Measurements from ENCODE around the gene MLEC.

The MLEC gene

DNA sequence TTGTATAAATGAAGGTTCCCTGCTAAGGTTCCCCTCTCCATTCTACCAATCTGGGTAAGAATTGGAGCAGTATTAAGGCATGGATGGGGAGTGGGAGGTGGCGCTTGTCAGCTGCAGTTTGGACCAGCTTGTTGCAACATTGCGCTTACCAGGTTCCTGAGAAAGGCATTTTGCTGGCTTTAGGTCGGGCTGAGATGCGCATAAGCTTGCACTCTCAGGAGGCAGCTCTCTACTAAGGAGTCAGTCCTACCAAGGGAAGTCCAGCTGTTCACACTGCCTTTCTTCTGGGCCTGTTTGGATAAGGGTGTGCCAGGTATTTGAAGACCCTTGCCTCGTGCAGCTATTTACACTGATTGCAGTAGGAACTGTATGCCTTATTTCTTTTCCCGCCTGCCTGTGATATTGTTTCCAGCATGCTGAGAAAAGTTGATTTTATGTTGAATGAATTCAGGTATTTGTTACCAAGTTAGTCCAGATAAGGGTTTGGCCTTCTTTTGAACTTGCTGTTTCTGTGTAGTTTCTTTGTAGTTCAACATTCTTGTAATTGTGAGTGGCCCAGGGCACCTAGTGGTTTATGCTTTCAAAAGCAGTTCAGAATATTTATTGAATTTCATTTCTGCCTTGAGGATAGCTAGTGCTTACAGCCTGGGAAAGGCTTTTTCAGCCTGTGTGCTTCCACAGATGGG, 2.6 kb downstream of the MLEC start (continued):
- TF ChIP-seq, protein P1, sequence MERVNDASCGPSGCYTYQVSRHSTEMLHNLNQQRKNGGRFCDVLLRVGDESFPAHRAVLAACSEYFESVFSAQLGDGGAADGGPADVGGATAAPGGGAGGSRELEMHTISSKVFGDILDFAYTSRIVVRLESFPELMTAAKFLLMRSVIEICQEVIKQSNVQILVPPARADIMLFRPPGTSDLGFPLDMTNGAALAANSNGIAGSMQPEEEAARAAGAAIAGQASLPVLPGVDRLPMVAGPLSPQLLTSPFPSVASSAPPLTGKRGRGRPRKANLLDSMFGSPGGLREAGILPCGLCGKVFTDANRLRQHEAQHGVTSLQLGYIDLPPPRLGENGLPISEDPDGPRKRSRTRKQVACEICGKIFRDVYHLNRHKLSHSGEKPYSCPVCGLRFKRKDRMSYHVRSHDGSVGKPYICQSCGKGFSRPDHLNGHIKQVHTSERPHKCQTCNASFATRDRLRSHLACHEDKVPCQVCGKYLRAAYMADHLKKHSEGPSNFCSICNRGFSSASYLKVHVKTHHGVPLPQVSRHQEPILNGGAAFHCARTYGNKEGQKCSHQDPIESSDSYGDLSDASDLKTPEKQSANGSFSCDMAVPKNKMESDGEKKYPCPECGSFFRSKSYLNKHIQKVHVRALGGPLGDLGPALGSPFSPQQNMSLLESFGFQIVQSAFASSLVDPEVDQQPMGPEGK (CRISPR knock-in tag; IDR thresholded peaks at IDR 0.05; ENCODE audit: borderline replicate concordance), result no peak
- TF ChIP-seq ARNTL (CRISPR knock-in tag; IDR thresholded peaks at IDR 0.05; ENCODE audit: borderline replicate concordance, low read depth) (no peak), BACH2 (CRISPR knock-in tag; IDR thresholded peaks at IDR 0.05; ENCODE audit: borderline replicate concordance) (no peak), TCF4 (CRISPR knock-in tag; IDR thresholded peaks at IDR 0.05; ENCODE audit: borderline replicate concordance) (no peak)

DNA sequence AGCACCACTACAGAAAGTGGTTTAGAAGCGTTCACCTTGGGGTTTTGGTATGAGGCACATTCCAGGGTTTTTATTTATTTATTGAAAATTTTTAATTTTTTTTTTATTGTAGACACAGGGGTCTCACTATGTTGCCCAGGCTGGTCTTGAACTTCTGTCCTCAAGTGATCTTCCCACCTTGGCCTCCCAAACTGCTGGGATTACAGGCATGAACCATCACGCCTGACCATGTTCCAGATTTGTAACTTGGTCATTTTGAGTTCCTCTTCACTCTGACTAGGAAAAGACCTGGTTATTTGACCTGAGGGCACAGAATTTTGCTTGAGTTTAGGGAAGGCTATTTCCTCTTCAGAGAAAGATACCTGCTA, 3.1 kb downstream of the MLEC start:
- no peak for ATAC-seq
- TF ChIP-seq SNAI2 (CRISPR knock-in tag; IDR thresholded peaks at IDR 0.05) (no peak), ZNF70 (CRISPR knock-in tag; IDR thresholded peaks at IDR 0.05) (no peak), OSR1 (CRISPR knock-in tag; IDR thresholded peaks at IDR 0.05) (no peak), PPARA (CRISPR knock-in tag; IDR thresholded peaks at IDR 0.05; ENCODE audit: borderline replicate concordance) (no peak), ZFP30 (CRISPR knock-in tag; IDR thresholded peaks at IDR 0.05) (no peak), GLIS3 (CRISPR knock-in tag; IDR thresholded peaks at IDR 0.05) (no peak), TCF4 (CRISPR knock-in tag; IDR thresholded peaks at IDR 0.05; ENCODE audit: borderline replicate concordance) (no peak), ESRRG (CRISPR knock-in tag; IDR thresholded peaks at IDR 0.05) (no peak), TOX (CRISPR knock-in tag; IDR thresholded peaks at IDR 0.05; ENCODE audit: borderline replicate concordance) (no peak)
- TF ChIP-seq, protein P2, sequence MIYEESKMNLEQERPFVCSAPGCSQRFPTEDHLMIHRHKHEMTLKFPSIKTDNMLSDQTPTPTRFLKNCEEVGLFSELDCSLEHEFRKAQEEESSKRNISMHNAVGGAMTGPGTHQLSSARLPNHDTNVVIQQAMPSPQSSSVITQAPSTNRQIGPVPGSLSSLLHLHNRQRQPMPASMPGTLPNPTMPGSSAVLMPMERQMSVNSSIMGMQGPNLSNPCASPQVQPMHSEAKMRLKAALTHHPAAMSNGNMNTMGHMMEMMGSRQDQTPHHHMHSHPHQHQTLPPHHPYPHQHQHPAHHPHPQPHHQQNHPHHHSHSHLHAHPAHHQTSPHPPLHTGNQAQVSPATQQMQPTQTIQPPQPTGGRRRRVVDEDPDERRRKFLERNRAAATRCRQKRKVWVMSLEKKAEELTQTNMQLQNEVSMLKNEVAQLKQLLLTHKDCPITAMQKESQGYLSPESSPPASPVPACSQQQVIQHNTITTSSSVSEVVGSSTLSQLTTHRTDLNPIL (CRISPR knock-in tag; IDR thresholded peaks at IDR 0.05; ENCODE audit: low read depth), result no peak
- TF ChIP-seq, protein P3, sequence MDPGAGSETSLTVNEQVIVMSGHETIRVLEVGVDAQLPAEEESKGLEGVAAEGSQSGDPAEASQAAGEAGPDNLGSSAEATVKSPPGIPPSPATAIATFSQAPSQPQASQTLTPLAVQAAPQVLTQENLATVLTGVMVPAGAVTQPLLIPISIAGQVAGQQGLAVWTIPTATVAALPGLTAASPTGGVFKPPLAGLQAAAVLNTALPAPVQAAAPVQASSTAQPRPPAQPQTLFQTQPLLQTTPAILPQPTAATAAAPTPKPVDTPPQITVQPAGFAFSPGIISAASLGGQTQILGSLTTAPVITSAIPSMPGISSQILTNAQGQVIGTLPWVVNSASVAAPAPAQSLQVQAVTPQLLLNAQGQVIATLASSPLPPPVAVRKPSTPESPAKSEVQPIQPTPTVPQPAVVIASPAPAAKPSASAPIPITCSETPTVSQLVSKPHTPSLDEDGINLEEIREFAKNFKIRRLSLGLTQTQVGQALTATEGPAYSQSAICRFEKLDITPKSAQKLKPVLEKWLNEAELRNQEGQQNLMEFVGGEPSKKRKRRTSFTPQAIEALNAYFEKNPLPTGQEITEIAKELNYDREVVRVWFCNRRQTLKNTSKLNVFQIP (CRISPR knock-in tag; IDR thresholded peaks at IDR 0.05; ENCODE audit: borderline replicate concordance, low read depth), result no peak
- TF ChIP-seq, protein P4, sequence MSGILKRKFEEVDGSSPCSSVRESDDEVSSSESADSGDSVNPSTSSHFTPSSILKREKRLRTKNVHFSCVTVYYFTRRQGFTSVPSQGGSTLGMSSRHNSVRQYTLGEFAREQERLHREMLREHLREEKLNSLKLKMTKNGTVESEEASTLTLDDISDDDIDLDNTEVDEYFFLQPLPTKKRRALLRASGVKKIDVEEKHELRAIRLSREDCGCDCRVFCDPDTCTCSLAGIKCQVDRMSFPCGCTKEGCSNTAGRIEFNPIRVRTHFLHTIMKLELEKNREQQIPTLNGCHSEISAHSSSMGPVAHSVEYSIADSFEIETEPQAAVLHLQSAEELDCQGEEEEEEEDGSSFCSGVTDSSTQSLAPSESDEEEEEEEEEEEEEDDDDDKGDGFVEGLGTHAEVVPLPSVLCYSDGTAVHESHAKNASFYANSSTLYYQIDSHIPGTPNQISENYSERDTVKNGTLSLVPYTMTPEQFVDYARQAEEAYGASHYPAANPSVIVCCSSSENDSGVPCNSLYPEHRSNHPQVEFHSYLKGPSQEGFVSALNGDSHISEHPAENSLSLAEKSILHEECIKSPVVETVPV (CRISPR knock-in tag; IDR thresholded peaks at IDR 0.05), result no peak

DNA sequence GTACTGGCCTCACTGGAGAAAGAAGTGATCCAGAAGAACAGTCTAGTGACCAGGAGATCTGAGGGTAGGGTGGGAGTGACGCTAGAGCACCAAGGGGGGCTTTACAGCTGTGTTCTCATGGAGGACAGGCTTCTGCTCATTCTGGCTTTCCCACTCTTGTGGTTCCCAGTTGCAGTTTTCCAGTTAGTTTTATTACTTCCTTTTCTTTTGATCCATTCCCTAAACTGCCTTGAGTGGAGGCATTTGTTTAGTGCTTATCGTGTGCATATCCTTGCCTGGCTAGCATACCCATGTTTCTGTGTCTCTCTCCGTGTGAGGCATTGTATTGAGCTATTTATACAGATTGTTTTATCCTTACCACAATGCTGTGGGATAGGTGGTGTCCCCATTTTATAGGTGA, 4.0 kb downstream of the MLEC start:
- ATAC-seq, result no peak
- TF ChIP-seq TOX (CRISPR knock-in tag; IDR thresholded peaks at IDR 0.05; ENCODE audit: borderline replicate concordance) (no peak), ZFP30 (CRISPR knock-in tag; IDR thresholded peaks at IDR 0.05) (no peak), TCF4 (CRISPR knock-in tag; IDR thresholded peaks at IDR 0.05; ENCODE audit: borderline replicate concordance) (no peak), OSR1 (CRISPR knock-in tag; IDR thresholded peaks at IDR 0.05) (no peak), CSDC2 (CRISPR knock-in tag; IDR thresholded peaks at IDR 0.05) (no peak), ISL1 (CRISPR knock-in tag; IDR thresholded peaks at IDR 0.05) (no peak), BACH2 (CRISPR knock-in tag; IDR thresholded peaks at IDR 0.05; ENCODE audit: borderline replicate concordance) (no peak)
- TF ChIP-seq, protein P2 (CRISPR knock-in tag; IDR thresholded peaks at IDR 0.05; ENCODE audit: low read depth), result no peak
- TF ChIP-seq, protein P1 (CRISPR knock-in tag; IDR thresholded peaks at IDR 0.05; ENCODE audit: borderline replicate concordance), result no peak

Measured in SK-N-SH treated with all-trans-retinoic acid at 6 μM for 48 hours (cell line).